Left hindlimb (tissue), 1 donor: ENCODE data around the gene PPY.
"Not testable (repeated sequence)": the region's sequence is repeated elsewhere in the genome, so short reads cannot be mapped to it uniquely, and the experiment has no call there.

Source experiments
- DNase-seq: peaks from one replicate; pipeline ENCODE4 v3.0.0-alpha.2; 2018

PPY gene

GRCh38 chr17:43928609-43929008, 13.7 kb downstream of the PPY start:
- DNase-seq, result no peak

- DNase-seq, result not testable (repeated sequence)
These were observed 14.3 kb downstream of the PPY start for GRCh38 chr17:43927929-43928328.

DNA sequence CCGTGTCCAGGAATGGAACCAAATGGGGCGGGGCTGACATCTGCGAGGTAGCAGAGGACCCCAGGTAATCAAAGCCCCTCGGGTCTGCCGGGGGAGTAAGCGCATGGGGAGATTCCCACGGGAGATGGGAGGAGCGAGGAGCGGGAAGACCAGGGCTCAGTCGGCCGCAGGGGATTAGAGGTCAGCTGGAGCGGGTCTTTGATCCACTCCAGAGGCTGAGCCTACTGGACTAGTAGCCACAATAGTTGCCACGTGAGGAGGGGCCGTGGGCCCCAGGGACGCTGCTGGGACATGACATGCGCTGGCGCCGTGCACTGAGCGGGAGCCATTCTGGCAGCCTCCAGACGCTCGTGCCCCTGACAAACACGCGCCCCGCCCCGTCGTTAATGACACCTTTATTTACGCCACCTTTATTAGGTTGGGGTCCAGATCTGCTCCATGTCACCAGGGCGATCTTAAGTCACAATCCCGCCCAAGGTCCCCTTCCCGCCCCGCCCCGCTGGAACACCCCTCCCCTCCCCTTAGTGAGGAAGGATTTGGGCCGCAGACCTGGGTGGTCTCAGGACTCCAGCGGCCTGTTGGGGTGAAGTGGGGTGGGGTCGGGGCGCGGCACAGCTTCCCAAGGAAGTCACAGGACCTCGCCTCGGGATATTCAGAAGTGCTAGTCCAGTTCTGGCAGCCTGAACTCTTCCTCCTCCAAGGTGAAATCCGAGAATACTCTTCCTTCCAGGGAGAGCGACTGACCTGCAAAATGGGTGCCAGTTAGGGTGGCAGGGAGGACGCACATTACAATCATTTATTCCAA, 15.0 kb downstream of the PPY start:
- no peak for DNase-seq

DNA sequence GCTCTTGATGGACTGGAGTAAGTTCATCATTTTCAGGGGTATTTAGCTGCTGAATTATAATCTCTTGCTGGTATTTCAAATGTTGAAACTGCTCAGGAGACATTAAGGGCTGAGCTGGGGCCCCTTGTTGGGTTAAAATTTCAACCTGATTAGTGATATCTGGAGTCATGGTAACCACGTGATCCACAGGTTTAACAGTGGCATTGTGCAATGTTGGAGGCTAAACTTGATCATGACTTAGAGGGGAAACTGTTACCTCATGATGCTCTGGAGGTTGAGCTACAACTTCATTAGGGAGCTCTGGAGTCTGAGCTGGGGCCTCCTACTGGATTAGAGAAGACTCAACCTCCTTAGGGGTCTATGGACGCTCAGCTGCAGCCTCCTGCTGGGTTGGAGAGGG, 17.7 kb downstream of the PPY start:
- DNase-seq, result no peak

- no peak for DNase-seq
These were observed 21.7 kb downstream of the PPY start for GRCh38 chr17:43920500-43921095.

- DNase-seq, result no peak
These were observed 24.3 kb downstream of the PPY start for GRCh38 chr17:43918026-43918389.

GRCh38 chr17:43917348-43918025, 24.8 kb downstream of the PPY start:
- no peak for DNase-seq

DNA sequence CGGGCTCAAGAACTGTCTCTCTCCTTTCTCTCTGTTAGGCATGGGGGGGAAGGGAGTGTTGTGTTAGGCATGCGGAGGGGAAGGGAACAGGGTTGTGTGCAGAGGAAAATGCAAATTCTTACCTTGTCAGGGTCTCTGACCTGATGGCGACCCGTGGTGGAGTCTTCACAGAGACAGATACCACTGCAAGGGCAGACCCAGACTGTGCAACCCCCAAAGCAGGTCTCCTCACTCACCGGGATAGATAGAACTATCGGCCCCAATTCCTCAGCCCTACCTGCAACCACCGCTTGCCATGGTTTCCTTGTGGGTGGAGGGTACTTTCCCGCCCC, 25.3 kb downstream of the PPY start:
- DNase-seq, result no peak

- DNase-seq, result no peak
These were observed 25.9 kb downstream of the PPY start for GRCh38 chr17:43916385-43916784.

- no peak for DNase-seq
These were observed 26.7 kb downstream of the PPY start for GRCh38 chr17:43915559-43915958.

GRCh38 chr17:43914451-43914850, 27.8 kb downstream of the PPY start:
- no peak for DNase-seq

GRCh38 chr17:43913584-43913983, 28.7 kb downstream of the PPY start:
- no peak for DNase-seq

- DNase-seq, result no peak
These were observed 29.5 kb downstream of the PPY start for GRCh38 chr17:43912635-43913304.

DNA sequence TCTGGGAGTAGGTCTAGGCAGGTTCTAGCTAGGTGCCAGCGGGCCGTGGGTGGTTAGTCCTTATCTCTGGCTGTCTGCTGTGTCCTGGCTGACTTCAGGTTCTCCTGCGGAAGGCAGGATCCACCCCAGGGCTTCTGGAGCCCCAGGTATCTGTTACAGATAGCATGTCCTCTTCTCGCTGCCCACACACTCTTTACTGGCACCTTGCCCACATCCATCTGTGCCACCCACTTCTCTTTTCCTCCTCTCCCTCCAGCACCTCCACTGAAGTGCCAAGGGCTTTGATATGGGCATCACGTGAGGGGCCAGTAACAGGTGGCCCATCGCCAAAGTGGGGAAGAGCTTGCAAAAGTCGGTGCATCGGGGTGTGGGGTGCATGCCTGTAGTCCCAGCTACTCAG, 30.4 kb downstream of the PPY start:
- DNase-seq, result no peak

DNA sequence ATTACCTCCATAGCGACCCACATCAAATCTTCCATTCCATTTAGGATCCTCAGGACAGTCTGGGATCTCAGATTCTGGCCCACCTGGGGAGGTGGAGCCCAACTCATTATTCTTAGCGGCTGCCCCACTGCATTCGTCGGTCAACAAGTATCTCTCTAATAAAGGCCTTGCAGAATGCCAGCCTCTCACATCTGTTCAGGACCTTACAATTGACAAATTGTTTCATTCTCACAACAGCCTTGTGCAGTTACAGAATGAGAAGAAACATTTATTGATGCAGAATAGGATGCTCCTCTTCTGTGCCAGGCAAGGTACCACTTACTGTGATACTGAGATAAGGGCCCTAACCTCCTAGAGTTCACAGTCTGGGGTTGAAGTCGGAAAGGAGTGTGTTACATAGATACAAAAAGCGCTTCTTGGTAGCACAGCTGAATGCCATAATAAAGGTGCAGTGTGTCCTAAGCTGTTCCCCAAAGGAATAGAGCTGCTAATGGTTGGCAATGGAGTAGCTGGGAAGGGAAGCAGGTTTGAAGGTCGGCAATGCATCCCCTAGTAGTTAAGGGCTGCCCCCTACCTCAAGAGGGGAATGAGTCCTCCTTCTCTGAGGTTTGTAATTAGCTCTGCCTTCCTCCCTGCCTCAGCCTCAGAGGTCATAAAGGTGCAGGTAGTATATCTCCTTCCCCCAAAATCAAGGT, 32.6 kb downstream of the PPY start:
- no peak for DNase-seq

DNA sequence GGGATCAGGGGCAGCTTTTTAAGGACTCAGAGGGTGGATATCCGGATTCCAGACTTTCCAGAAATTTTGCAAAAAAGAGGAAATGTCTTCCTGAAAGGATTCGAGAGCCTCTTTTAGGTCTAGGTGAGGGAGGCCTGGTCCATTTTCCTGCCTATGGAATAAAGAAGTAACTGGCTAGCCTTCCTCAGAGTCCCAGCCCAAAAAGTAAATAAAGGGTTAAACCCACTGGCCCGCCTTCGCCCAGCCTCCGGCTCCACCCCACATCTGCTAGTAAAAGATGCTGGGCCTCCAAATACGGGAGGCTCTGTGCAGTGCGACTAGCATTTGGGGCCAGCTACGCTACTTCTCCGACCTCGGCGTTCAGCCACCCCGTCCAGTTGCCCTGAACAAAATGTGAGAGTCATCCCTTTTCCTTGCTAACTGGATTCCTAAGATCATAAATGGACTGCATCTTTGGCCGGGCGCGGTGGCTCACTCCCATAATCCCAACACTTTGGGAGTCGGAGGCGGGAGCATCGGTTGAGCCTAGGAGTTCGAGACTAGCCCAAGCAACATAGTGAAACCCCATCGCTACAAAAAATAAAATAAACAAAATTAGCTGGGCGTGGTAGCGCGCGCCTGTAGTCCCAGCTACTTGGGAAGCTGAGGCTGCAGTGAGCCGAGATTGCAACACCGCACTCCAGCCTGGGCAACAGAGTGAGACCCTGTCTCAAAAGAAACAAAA, 34.1 kb downstream of the PPY start:
- DNase-seq, result peak; percentile 79

DNA sequence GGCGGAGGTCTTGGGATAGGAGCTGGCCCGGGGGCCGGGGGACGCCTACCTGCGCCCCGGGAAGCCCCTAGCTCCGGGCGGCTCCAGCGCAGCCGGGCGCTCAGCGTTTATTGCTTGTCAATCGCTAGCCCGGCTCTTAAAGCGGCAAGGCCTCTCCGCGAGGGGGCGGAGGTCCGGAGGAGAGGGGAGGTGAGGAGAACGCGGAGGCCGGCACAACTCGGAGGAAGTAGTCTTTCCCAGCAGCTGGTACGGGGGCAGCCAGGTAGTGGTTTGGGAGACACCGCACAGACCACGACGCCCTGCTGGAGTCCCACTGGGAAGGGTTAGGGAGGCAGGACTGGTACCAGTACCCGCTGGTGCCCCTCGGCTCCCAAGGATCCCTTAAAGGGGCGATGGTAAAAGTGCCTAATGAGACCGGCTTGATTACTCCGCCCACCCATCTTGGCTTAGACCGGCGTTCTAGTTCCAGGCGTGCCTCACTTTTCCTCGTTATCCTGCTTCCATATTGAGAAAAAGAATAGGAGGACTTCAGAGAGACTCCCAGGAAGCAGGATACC, 34.8 kb downstream of the PPY start, which contains the start of gene MPP2:
TSS of gene MPP2 (minus strand) at position 112 of the 557 bp plus-strand sequence. CDS start 3,076 bp downstream, outside the sequence.
- peak; percentile 89 for DNase-seq

- DNase-seq, result no peak
These were observed 35.3 kb downstream of the PPY start for GRCh38 chr17:43906951-43907424.

DNA sequence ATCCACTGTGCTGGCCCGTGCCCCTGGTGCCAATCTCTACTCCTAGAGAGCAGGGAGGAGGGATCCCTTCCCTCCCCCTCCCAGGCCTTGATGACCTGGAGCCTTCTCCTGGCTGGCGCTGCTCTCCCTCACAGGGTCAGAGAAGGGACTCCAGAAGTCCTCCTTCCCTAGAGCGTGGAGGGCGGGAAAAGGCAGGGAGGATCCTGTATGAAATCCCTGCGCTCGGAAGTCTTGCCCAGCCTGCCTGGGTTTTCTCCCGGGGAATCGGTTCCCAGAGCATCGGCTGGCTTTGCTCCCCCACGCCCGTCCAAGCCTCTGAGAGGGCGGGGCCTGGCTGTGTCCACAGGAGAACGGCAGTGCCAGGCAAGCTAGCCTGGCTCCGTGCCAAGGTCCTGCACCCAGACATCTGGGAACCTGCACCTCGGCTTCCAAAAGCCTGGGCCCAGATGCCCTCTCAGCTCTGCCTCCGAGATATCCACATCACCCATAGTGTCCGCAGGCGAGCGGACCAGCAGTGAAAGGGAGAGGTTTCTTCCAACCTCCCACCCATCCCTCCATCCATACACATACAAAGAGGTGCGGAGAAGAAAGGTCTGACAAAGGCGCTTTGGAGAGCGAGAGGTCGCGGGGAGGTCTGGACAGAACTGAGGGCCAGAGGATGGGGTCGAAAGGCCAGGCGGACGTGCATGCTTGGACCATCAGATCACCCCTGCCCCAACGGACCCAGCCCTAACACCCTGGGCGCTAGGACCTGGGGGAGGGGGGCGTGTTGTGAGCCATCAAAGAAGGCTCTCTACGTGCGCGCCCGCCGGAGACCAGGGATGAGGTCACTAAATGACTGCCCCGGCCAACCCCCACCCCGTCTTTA, 36.1 kb downstream of the PPY start:
- DNase-seq, result peak; percentile 88

DNA sequence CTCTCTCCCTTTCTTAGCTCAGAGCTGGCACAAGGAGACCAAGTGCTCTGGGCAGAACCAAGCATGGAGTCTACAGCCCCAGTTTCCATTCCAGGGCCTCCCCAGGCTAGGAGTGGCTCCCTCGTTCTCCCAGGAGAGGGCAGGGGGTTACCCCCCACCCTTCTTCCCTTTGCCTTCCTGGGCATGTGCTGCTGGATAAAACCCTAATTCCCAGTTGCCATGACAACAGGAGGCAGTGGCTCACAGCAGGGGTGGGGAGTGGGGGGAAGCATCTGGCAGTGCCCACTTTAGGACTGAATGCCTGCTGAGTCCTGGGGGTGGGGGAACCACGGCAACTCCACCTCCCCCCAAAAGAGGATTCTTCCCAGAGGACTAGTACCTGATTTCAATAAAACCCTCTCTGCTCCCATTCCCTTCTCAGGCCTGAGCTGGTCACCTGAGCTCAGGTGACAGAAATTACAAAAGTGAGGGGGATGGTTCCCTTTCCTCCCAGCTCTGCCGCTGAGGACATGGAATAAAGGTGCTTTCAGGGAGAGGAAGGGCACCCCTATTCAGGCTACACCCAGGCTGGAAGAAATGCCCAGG, 36.8 kb downstream of the PPY start:
- no peak for DNase-seq
